ENCODE measurements around the gene CFAP46. TPM values are rescaled to one million over a fixed set of nuclear protein-coding genes. Genes with fewer than 3 reads are reported as not detected.

Gene CFAP46
- total and polyA plus RNA-seq, 2 experiments from 2014 or later, result 2.2 to 2.4 TPM

- no peaks in the 10 kb centered on the region for H4K20me1 ChIP-seq (ENCODE audit: insufficient read depth, poor library complexity, severe bottlenecking)
- H3K9me2 ChIP-seq (replicated peaks; ENCODE audit: insufficient read depth), result no peaks in the 10 kb centered on the region
- no peak overlapping the region for H3K4me3 ChIP-seq
- H3K9me3 ChIP-seq (ENCODE audit: low read depth), result no peaks in the 10 kb centered on the region
- H3K36me3 ChIP-seq (replicated peaks; ENCODE audit: insufficient read depth, low read depth), result no peaks in the 10 kb centered on the region
- WGBS (ENCODE audit: low lambda C conversion rate, missing lambda C conversion rate), result 97% methylated on average over 11 of the region's 11 CpGs
- no peaks in the 10 kb centered on the region for H3K79me2 ChIP-seq
- H2AFZ ChIP-seq, result no peak overlapping the region
- TF ChIP-seq EZH2phosphoT487 (IDR thresholded peaks at IDR 0.05; ENCODE audit: low read depth, severe bottlenecking, unreplicated experiment) (no peak), EZH2 (IDR thresholded peaks at IDR 0.05; ENCODE audit: borderline replicate concordance) (no peak), CTCF (IDR thresholded peaks at IDR 0.05; ENCODE audit: poor library complexity) (no peak)
- H3K4me1 ChIP-seq (ENCODE audit: insufficient read depth), result no peaks in the 10 kb centered on the region
- H3K4me2 ChIP-seq, result no peak overlapping the region
- no peak for DNase-seq (ENCODE audit: low spot score)
- no peak overlapping the region for H3K27ac ChIP-seq
- H3K27me3 ChIP-seq, result no peaks in the 10 kb centered on the region
These were observed 180.8 kb downstream of the CFAP46 start for GRCh38 chr10:132761395-132762060.

GRCh38 chr10:132758865-132759264 lies 183.5 kb downstream of the CFAP46 start:
- Histone ChIP-seq H3K4me1 (ENCODE audit: insufficient read depth) (no peaks in the 10 kb centered on the region), H4K20me1 (ENCODE audit: insufficient read depth, poor library complexity, severe bottlenecking) (no peaks in the 10 kb centered on the region), H3K27me3 (no peaks in the 10 kb centered on the region), H3K9me2 (replicated peaks; ENCODE audit: insufficient read depth) (no peaks in the 10 kb centered on the region), H3K4me2 (no peak overlapping the region), H2AFZ (no peak overlapping the region), H3K27ac (no peak overlapping the region), H3K79me2 (no peaks in the 10 kb centered on the region), H3K4me3 (no peak overlapping the region), H3K36me3 (replicated peaks; ENCODE audit: insufficient read depth, low read depth) (no peaks in the 10 kb centered on the region), H3K9me3 (ENCODE audit: low read depth) (no peaks in the 10 kb centered on the region)
- no peak for DNase-seq (ENCODE audit: low spot score)
- WGBS (ENCODE audit: low lambda C conversion rate, missing lambda C conversion rate), result 86% methylated on average over 14 of the region's 14 CpGs
- TF ChIP-seq CTCF (IDR thresholded peaks at IDR 0.05; ENCODE audit: poor library complexity), result no peak
- TF ChIP-seq EZH2 (IDR thresholded peaks at IDR 0.05; ENCODE audit: borderline replicate concordance), result no peak
- TF ChIP-seq EZH2phosphoT487 (IDR thresholded peaks at IDR 0.05; ENCODE audit: low read depth, severe bottlenecking, unreplicated experiment), result no peak

Other genes starting within 250 kb of the CFAP46 start
- gene NKX6-2, start 156.4 kb downstream of the CFAP46 start, total RNA-seq, result 0.03 and 0.04 TPM in 2 replicates
- gene NKX6-2, start 156.4 kb downstream of the CFAP46 start, polyA plus RNA-seq, result 4.9 and 5.0 TPM in 2 replicates
- 0.47 TPM in 1 of 2 replicates, not detected in the other for gene ADGRA1, start 145.4 kb upstream of the CFAP46 start, total RNA-seq
- not detected in 2 replicates for gene ADGRA1, start 145.4 kb upstream of the CFAP46 start, polyA plus RNA-seq
- gene KNDC1, start 217.6 kb upstream of the CFAP46 start, total RNA-seq, result 3.8 and 13.4 TPM in 2 replicates
- 4.0 and 4.3 TPM in 2 replicates for gene KNDC1, start 217.6 kb upstream of the CFAP46 start, polyA plus RNA-seq

Data from hepatocyte (in vitro differentiated cells).